NCI-H1417 treated with DMSO at 0.1 percent for 48 hours (cell line): ENCODE data around the gene YWHAQ.
"Not testable (repeated sequence)": the region's sequence is repeated elsewhere in the genome, so short reads cannot be mapped to it uniquely, and the experiment has no call there.

Experiments used
- DNase-seq: peaks from one replicate; lab custom pipeline; 2025; lab: John Stamatoyannopoulos, UW

YWHAQ gene

DNA sequence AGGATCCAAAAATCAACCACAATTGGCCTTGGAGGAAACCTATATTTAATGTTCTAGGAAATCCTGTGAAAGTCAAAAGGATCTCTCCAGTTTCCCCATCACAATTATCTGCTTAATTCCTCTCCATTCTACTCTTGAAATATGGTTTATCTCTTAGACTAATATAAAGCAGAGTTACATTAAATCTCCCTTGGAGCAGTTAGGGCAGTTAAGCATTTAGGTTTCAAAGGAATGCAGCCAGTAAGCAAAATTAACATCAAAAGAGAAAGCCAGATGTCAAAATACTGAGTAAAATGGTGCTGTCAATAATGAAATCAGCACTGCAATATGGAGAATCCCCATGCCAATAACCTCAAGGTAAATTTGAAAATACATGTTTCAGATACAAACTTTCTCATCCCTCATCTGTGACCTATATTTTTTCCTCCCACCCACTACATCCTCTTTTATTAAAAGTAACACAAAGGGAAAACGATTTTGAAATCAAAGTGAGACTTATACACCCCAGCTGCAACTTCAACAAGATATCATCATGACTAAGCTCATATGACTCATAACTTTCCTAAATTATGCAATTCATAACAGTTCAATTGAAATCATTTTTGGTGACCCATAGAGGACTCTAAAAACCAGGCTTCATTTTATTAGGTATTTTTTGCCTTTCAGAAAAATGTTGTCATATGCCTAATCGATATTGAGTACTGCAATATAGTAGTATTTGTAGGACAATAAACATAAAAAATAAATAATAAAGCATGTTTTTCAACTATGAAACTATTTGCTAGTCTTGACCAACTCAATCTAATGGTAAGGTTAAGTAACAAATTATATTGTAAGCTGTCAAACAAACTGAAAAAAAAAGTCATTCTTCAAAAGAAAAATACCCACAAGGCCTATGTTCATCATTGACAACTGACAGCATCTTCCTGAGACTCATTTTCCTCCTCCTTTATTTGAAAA lies 78.3 kb downstream of the YWHAQ start:
- DNase-seq, result no peak

DNA sequence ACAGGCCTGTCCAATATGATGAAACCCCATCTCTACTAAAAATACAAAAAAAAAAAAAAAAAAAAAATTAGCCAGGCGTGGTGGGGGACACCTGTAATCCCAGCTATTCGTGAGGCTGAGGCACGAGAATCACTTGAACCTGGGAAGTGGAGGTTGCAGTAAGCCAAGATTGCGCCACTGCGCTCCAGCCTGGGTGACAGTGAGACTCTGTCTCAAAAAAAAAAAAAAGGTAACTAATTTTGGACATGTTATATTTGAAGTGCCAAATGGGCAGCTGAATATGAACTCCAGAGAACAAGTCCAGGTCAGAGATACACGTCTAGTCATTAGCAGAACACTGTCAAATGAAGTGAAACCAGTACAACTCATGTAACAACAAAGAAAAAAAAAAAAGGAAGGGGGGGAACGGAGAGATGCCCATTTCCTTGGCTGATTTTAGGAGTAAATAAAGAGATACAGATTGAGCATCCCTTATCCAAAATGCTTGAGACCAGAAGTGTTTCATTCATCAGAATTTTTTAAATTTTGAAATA lies 79.9 kb downstream of the YWHAQ start:
- DNase-seq, result not testable (repeated sequence)

DNA sequence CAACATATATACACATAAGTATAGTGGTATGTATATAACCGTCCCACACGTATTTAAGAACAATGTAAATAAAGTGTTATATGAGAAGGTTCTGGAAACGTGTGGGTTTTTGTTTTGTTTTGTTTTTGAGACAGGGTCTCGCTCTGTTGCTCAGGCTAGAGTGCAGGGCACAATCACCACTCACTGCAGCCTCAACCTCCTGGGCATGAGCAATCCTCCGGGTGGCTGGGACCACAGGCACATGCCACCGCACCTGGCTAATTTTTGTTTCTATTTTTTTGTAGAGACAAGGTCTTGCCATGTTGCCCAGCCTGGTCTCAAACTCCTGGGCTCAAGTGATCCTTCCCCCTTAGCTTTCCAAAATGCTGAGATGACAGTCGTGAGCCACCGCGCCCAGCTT lies 81.4 kb downstream of the YWHAQ start:
- no peak for DNase-seq

DNA sequence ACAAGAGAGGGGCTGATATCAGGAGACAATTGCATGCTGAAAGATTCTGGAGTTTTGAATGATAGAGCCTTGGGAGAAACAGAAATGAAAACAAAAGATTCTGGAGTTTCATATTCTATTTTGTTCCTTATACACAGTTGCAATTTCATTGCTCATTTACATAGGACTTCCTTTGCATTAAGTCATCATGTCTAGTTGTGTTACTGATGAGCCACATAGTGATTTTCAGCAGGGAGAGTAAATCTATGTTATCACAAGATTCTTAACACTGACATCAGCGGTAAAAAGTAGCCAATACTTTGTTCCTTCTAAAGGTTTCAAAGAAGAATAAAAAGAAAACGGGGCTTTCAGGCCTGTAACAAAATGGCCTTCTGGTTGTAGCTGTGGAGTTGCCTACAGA lies 82.3 kb downstream of the YWHAQ start:
- no peak for DNase-seq

DNA sequence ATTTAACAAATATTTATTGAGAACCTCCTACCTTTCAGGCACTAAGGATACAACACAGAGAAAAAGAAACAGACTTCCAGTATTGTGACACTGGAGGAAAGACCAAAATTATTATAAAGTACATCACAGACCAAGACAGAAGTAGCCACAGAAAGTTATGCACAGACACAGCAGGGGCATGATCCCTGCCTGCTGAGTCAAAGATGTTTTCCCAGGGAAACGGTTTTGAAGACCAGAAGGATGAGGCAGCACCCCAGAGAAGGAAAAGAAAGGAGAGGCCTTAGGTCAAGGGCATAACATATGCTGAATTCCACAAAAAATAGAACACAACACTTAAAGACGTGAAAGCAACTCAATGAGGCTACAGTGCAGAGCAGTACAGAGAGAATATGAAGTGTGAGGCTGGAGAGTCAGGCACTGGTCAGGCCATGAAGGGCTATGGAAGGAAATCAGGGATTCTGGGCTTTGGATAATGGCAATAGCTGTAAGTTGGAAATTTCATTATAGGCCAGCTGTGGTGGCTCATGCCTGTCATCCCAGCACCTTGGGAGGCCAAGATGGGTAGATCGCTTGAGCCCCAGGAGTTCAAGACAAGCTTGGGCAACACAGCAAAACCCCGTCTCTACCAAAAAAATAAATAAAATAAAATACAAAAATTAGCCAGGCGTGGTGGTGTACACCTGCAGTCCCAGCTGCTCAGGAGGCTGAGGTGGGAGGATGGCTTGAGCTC lies 83.4 kb downstream of the YWHAQ start:
- no peak for DNase-seq

DNA sequence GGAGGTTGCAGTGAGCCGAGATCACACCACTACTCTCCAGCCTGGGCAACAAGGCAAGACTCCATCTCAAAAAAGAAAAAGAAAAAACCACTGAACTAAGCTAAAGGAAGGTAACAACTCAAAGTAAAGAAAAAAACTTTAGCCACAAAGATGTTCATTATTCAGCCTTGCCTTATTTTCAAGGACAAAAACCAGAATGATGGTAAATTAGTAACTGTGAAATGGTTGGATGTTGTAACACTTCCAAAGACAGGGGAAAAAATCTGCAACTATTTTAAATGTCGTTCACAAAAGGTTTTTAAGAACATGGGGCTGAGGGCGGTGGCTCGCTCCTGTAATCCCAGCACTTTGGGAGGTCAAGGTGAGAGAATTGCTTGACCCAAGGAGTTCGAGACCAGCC lies 85.3 kb downstream of the YWHAQ start:
- no peak for DNase-seq

DNA sequence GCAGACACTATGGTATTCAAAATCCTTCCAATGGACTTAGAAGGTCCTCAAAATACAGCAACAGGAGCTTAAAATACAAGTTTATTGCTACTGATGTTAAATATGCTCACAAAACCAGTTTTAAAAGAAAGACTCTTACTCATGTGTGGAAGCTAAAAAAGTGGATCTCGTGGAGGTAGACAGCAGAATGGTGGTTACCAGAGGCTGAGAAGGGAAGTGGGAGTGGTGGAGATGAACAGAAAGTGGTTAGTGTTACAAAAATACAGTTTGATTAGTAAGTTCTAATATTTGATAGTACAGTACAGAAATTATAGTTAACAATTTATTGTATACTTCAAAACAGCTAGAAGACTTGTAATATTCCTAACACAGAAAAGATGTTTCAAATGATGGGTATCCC lies 87.2 kb downstream of the YWHAQ start:
- no peak for DNase-seq

DNA sequence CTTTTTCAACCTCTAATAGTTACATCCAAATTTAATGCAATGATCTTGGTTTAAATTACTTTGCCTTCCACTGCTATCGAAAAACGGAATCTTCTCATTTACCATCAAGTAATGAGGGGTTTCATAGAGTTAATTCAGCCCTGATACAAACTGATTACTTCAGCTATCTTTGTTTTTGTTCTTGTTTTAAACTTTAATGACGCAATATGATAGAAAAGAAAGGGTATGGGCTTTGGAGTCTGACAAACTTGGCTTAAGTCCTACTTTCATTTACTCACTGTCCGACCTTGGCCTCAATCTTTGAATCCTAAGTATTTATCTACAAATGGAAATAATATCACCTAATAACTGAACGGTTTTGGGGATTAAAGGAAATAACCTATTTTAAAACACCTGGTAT lies 91.3 kb downstream of the YWHAQ start:
- no peak for DNase-seq

DNA sequence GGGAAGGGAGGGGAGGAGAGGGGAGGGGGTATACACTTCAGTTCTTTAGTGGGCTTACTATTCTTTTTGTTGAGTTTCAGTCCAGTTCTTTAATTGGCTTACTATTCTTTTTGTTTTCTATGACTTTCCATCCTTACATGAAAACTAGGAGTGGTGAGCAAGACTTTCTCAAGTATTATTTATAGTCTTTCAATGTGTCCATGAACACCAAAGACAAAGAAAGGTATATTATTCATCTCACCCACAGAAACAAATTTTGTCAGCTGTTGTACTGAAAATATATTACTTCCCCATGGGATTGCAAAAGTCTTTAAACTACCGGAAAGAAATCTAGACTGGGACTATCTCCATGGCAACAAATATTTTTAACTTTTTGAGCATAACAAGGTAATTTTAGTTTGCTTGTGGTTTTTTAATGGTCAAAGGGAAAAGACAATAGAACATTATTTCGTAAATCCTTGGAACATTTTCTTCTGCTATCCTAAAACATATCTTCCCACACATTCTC lies 92.7 kb downstream of the YWHAQ start:
- no peak for DNase-seq

DNA sequence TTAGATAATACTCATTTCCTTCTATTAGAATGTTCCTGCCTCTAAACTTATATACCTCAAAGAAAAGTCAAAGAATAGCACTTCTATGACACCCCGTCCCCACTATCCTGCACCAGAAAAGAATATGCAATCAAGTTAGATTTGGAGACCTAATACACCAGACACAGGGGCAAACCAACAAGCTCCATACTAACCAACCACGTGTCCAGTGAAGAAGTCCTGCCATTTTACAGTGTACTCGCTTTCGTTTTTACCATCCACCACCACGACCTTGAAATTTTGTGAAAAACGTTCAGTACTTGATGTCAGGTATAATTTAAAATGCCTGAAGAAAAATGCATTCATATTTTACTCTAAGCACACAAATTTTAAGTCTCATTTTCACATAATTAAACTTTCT lies 94.3 kb downstream of the YWHAQ start:
- no peak for DNase-seq

DNA sequence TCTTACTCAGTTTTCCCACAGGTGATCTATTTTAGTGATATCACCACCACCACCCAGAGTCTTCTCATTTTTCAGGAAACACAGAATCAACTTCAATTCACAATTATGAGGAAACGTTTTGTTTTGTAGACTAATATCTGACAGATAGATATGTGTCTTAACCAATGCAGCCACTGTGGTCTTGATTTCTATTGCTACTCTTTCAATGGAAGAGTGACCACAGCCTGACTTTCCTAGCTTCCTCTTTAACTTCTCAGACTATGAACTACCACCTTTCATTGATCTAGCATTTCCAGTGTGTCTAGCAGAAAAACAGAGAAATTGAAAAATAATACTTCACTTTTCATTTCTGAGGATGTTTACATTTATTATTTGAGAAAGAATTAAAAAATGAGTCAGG lies 95.6 kb downstream of the YWHAQ start:
- no peak for DNase-seq
